DMS 273 treated with DMSO at 0.1 percent for 48 hours (cell line): ENCODE measurements around the gene KRT1.

Experiments used
- DNase-seq: peaks from one replicate; lab custom pipeline; 2025; lab: John Stamatoyannopoulos, UW

The KRT1 gene

GRCh38 chr12:52698651-52699340, 18.6 kb upstream of the KRT1 start:
- no peak for DNase-seq

- no peak for DNase-seq
Measured at GRCh38 chr12:52697058-52697582, 16.9 kb upstream of the KRT1 start.

- no peak for DNase-seq
Measured at GRCh38 chr12:52696588-52696987, 16.4 kb upstream of the KRT1 start.

GRCh38 chr12:52695039-52695438, 14.8 kb upstream of the KRT1 start:
- no peak for DNase-seq

- DNase-seq: no peak
Measured at GRCh38 chr12:52694151-52694550, 13.9 kb upstream of the KRT1 start.

- DNase-seq: no peak
Measured at GRCh38 chr12:52693261-52693660, 13.1 kb upstream of the KRT1 start.

GRCh38 chr12:52692254-52692653, 12.0 kb upstream of the KRT1 start:
- DNase-seq: no peak

GRCh38 chr12:52691841-52692150, 11.6 kb upstream of the KRT1 start:
- no peak for DNase-seq

GRCh38 chr12:52691076-52691840, 11.1 kb upstream of the KRT1 start:
- no peak for DNase-seq

GRCh38 chr12:52690351-52691075, 10.3 kb upstream of the KRT1 start:
- no peak for DNase-seq

GRCh38 chr12:52689936-52690335, 9.7 kb upstream of the KRT1 start:
- no peak for DNase-seq

GRCh38 chr12:52689239-52689638, 9.0 kb upstream of the KRT1 start:
- no peak for DNase-seq

GRCh38 chr12:52688481-52688880, 8.3 kb upstream of the KRT1 start:
- DNase-seq: no peak

GRCh38 chr12:52687497-52688385, 7.5 kb upstream of the KRT1 start:
- DNase-seq: no peak

- DNase-seq: no peak
Measured at GRCh38 chr12:52686756-52687487, 6.7 kb upstream of the KRT1 start.

- DNase-seq: no peak
Measured at GRCh38 chr12:52686063-52686462, 5.9 kb upstream of the KRT1 start.

GRCh38 chr12:52685406-52685890, 5.2 kb upstream of the KRT1 start:
- DNase-seq: no peak

GRCh38 chr12:52684431-52684830, 4.2 kb upstream of the KRT1 start:
- DNase-seq: no peak

GRCh38 chr12:52683575-52684300, 3.5 kb upstream of the KRT1 start:
- no peak for DNase-seq

- no peak for DNase-seq
Measured at GRCh38 chr12:52682938-52683574, 2.8 kb upstream of the KRT1 start.
